Caco-2 (cell line): ENCODE data around the gene IDNK. TPM values are rescaled to one million over a fixed set of nuclear protein-coding genes. Genes with fewer than 3 reads are reported as not detected.
A peak's percentile ranks its signal among the peaks of the same experiment; 100 is the strongest.

ENCODE experiments used
- BruUV-seq: library from RNA; stranded (reverse); fragments of 400-500 nt; replicated peaks from 2 replicates; lab custom pipeline; 2021; lab: Mats Ljungman, UMichigan
- CTCF ChIA-PET: fragments of 300-600 bp; sonication (Branson Sonifier 250); formaldehyde crosslinking; loops from one replicate; lab custom pipeline; 2022; ENCODE audit warnings: antibody characterized with exemption; lab: Charles Lee
- POLR2A ChIA-PET: fragments of 300-600 bp; sonication (Branson Sonifier 250); formaldehyde crosslinking; loops from one replicate; lab custom pipeline; 2022; ENCODE audit warnings: antibody characterized with exemption; lab: Charles Lee
- DNase-seq, 2 experiments: peaks; one replicate each; pipeline versions ENCODE4 v3.0.0 to v3.0.0-alpha.2; 2020 to 2022
- H3K27me3 ChIP-seq: replicated peaks from 2 replicates; pipeline ENCODE4 v1.6.0; 2011; ENCODE audit warnings: low read length; ENCODE audit not compliant: control insufficient read depth, insufficient read depth
- H3K36me3 ChIP-seq: 2 replicates; pipeline ENCODE4 v1.5.1; 2011; ENCODE audit warnings: low read length; ENCODE audit not compliant: control insufficient read depth, insufficient read depth
- H3K4me1 ChIP-seq: fragments of 250-450 bp; sonication (Bioruptor Pico); 2 replicates; pipeline ENCODE4 v1.5.1; 2020; ENCODE audit warnings: mild to moderate bottlenecking
- H3K4me3 ChIP-seq: 2 replicates; pipeline ENCODE4 v1.5.1; 2011; ENCODE audit warnings: low read depth, mild to moderate bottlenecking, control low read depth, low read length
- H3K9me3 ChIP-seq: fragments of 250-450 bp; sonication (Bioruptor Pico); 2 replicates; pipeline ENCODE4 v1.5.1; 2020; ENCODE audit warnings: mild to moderate bottlenecking, moderate library complexity
- H3K27ac Mint-ChIP-seq: one replicate; pipeline ENCODE4 v1.8.0; 2022; ENCODE audit warnings: mixed read lengths; ENCODE audit not compliant: unreplicated experiment
- H3K27me3 Mint-ChIP-seq: one replicate; pipeline ENCODE4 v1.8.0; 2022; ENCODE audit warnings: mixed read lengths; ENCODE audit not compliant: insufficient read depth, unreplicated experiment
- H3K36me3 Mint-ChIP-seq: one replicate; pipeline ENCODE4 v1.8.0; 2022; ENCODE audit warnings: mild to moderate bottlenecking, mixed read lengths; ENCODE audit not compliant: insufficient read depth, unreplicated experiment
- H3K4me1 Mint-ChIP-seq: one replicate; pipeline ENCODE4 v1.8.0; 2022; ENCODE audit warnings: low read depth, mixed read lengths; ENCODE audit not compliant: unreplicated experiment
- H3K4me3 Mint-ChIP-seq: one replicate; pipeline ENCODE4 v1.8.0; 2022; ENCODE audit warnings: mild to moderate bottlenecking, moderate library complexity, mixed read lengths; ENCODE audit not compliant: unreplicated experiment
- H3K9me3 Mint-ChIP-seq: one replicate; pipeline ENCODE4 v1.8.0; 2022; ENCODE audit warnings: mixed read lengths; ENCODE audit not compliant: unreplicated experiment
- CTCF ChIP-seq, 2 experiments: fragments of 200-600 bp in 1 of 2; IDR thresholded peaks; 1 replicate in 1 of 2; 2 replicates in 1 of 2; pipeline versions ENCODE4 v1.5.1 to v1.8.0; 2011 to 2022; ENCODE audit warnings: antibody characterized with exemption in 1 of 2, control low read depth in 1 of 2, inconsistent platforms in 1 of 2, low read depth in 1 of 2, low read length in 1 of 2, mild to moderate bottlenecking in 1 of 2, moderate library complexity in 1 of 2; ENCODE audit not compliant: insufficient read depth in 1 of 2, severe bottlenecking in 1 of 2, unreplicated experiment in 1 of 2
- intact Hi-C: fragments of 100-400 bp; cut with micrococcal nuclease; formaldehyde crosslinking; loops from one replicate; pipeline ENCODE4 v1.10.0; 2022; ENCODE audit not compliant: unreplicated experiment
- total RNA-seq: library from RNA; stranded (reverse); gene quantifications from 2 replicates; pipeline ENCODE4 v1.2.3, GENCODE V29; 2022

IDNK gene
- total RNA-seq, 1 experiment from 2014 or later: 4.3 TPM

- CTCF ChIA-PET: interaction anchor here (0.6 kb wide), 1 partner anchor 798 kb away, joined by 3 read pairs; no protein-coding TSS in a partner anchor
- H3K36me3 Mint-ChIP-seq: no peaks in the 10 kb centered on the region
Observed at GRCh38 chr9:83630938-83631457, 8.1 kb downstream of the IDNK start.

GRCh38 chr9:83633255-83633654 is 10.3 kb downstream of the IDNK start:
- no peaks in the 10 kb centered on the region for H3K27me3 ChIP-seq
- no TSS peak for BruUV-seq
- no peak for TF ChIP-seq CTCF (IDR thresholded peaks at IDR 0.05; ENCODE audit: insufficient read depth in 1 of 2, low read depth in 1 of 2, low read length in 1 of 2, severe bottlenecking in 1 of 2, unreplicated experiment in 1 of 2)
- CTCF ChIA-PET: no interaction called here
- POLR2A ChIA-PET: no interaction called here
- Mint-ChIP-seq H3K27me3 (no peaks in the 10 kb centered on the region), H3K4me3 (no peak overlapping the region), H3K36me3 (no peaks in the 10 kb centered on the region), H3K4me1 (peaks cover 17% of the 10 kb centered on the region), H3K9me3 (no peaks in the 10 kb centered on the region), H3K27ac (no peak overlapping the region)
- no peaks in the 10 kb centered on the region for H3K36me3 ChIP-seq
- DNase-seq: no peak
- intact Hi-C loops: no loop called here
- no peak overlapping the region for H3K4me3 ChIP-seq
- no peaks in the 10 kb centered on the region for H3K9me3 ChIP-seq
- peaks cover 23% of the 10 kb centered on the region for H3K4me1 ChIP-seq

More at GRCh38 chr9:83630938-83631457, 8.1 kb downstream of the IDNK start:
- no peak for DNase-seq
- Mint-ChIP-seq H3K9me3 (no peaks in the 10 kb centered on the region), H3K27ac (peak overlapping the region; percentile 45), H3K4me3 (no peak overlapping the region), H3K4me1 (peaks cover 17% of the 10 kb centered on the region), H3K27me3 (no peaks in the 10 kb centered on the region)
- Histone ChIP-seq H3K36me3 (no peaks in the 10 kb centered on the region), H3K4me3 (no peak overlapping the region), H3K4me1 (peaks cover 11% of the 10 kb centered on the region), H3K27me3 (no peaks in the 10 kb centered on the region), H3K9me3 (no peaks in the 10 kb centered on the region)
- TF ChIP-seq CTCF (IDR thresholded peaks at IDR 0.05; ENCODE audit: insufficient read depth in 1 of 2, low read depth in 1 of 2, low read length in 1 of 2, severe bottlenecking in 1 of 2, unreplicated experiment in 1 of 2): no peak
- intact Hi-C loops: no loop called here
- BruUV-seq: no TSS peak
- POLR2A ChIA-PET: no interaction called here

- no peaks in the 10 kb centered on the region for H3K36me3 Mint-ChIP-seq
- ChIA-PET CTCF (no interaction called here), POLR2A (no interaction called here)
Observed at GRCh38 chr9:83633676-83634075, 10.7 kb downstream of the IDNK start.

More at GRCh38 chr9:83633676-83634075, 10.7 kb downstream of the IDNK start:
- Histone ChIP-seq H3K36me3 (no peaks in the 10 kb centered on the region), H3K9me3 (no peaks in the 10 kb centered on the region), H3K27me3 (no peaks in the 10 kb centered on the region), H3K4me3 (no peak overlapping the region), H3K4me1 (peaks cover 23% of the 10 kb centered on the region)
- Mint-ChIP-seq H3K4me1 (peaks cover 17% of the 10 kb centered on the region), H3K4me3 (no peak overlapping the region), H3K27me3 (no peaks in the 10 kb centered on the region), H3K27ac (no peak overlapping the region), H3K9me3 (no peaks in the 10 kb centered on the region)
- no peak for TF ChIP-seq CTCF (IDR thresholded peaks at IDR 0.05; ENCODE audit: insufficient read depth in 1 of 2, low read depth in 1 of 2, low read length in 1 of 2, severe bottlenecking in 1 of 2, unreplicated experiment in 1 of 2)
- no TSS peak for BruUV-seq
- no peak for DNase-seq
- intact Hi-C loops: no loop called here
